RWPE1 (cell line): ENCODE results near the gene PSMA7.

Source experiments
- CTCF ChIA-PET: fragments of 350-600 bp; sonication (Branson Sonifier 250); formaldehyde crosslinking; extraction: SDS; loops from one replicate; lab custom pipeline; 2021; lab: Yijun Ruan, JAX
- POLR2A ChIA-PET: fragments of 400-600 bp; formaldehyde crosslinking; extraction: SDS; loops from one replicate; lab custom pipeline; 2020; ENCODE audit warnings: antibody characterized with exemption; ENCODE audit not compliant: low non-redundant PET; lab: Yijun Ruan, JAX
- DNase-seq: peaks from one replicate; pipeline ENCODE4 v3.0.0; 2012; ENCODE audit warnings: low spot score
- H3K27ac ChIP-seq: fragments of 450-650 bp; 2 replicates; pipeline ENCODE4 v1.5.1; 2017
- TF ChIP-seq, protein P1 (sequence below): fragments of 450-650 bp; conservative IDR thresholded peaks from 2 replicates; pipeline ENCODE4 v1.5.1; 2017; ENCODE audit warnings: low read depth, mild to moderate bottlenecking

The PSMA7 gene

DNA sequence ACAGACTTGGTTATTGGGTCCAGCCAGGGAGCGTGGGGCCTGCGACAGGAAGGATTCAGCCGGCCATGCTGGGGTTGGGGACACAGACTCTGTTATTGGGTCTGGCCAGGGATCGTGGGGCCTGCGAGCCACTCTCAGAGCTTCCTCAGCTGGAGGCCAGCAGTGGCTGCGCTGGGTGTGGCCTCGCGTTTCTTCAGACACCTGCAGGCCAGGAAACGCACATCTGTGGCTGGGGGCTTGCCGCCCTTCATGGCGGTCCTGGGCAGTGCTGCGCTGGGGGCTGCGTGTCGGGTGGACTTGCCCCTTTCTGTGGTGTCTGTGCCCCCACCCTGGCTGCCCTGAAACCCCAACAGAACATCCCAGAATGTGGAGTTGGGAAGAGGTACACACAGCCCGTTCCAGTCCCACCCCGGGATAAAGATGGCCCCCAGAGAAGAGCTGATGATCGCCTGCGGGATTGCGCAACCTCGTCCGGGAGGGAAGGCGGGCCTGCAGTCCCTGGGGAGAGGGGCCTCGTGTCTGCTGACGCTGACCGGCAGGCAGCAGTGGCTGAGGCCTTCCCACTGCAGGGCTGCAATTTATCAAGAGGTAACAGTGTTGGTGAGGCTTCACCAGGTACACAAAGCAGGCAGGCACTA lies 22.7 kb upstream of the PSMA7 start:
- ChIA-PET POLR2A (no interaction called here), CTCF (no interaction called here)
- H3K27ac ChIP-seq, result peak overlapping the region; percentile 89
- DNase-seq, result no peak
- TF ChIP-seq, protein P1, sequence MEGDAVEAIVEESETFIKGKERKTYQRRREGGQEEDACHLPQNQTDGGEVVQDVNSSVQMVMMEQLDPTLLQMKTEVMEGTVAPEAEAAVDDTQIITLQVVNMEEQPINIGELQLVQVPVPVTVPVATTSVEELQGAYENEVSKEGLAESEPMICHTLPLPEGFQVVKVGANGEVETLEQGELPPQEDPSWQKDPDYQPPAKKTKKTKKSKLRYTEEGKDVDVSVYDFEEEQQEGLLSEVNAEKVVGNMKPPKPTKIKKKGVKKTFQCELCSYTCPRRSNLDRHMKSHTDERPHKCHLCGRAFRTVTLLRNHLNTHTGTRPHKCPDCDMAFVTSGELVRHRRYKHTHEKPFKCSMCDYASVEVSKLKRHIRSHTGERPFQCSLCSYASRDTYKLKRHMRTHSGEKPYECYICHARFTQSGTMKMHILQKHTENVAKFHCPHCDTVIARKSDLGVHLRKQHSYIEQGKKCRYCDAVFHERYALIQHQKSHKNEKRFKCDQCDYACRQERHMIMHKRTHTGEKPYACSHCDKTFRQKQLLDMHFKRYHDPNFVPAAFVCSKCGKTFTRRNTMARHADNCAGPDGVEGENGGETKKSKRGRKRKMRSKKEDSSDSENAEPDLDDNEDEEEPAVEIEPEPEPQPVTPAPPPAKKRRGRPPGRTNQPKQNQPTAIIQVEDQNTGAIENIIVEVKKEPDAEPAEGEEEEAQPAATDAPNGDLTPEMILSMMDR, result no peak

GRCh38 chr20:62164879-62165761 lies 21.9 kb upstream of the PSMA7 start:
- TF ChIP-seq, protein P1, result no peak
- POLR2A ChIA-PET, result no interaction called here
- H3K27ac ChIP-seq, result peak overlapping the region; percentile 89
- CTCF ChIA-PET, result interaction anchor here (0.7 kb wide), 1 partner anchor 138 kb away, joined by 3 read pairs; no protein-coding TSS in a partner anchor
- DNase-seq, result no peak

GRCh38 chr20:62163986-62164762 lies 21.0 kb upstream of the PSMA7 start:
- TF ChIP-seq, protein P1, result no peak
- CTCF ChIA-PET, result no interaction called here
- DNase-seq, result no peak
- POLR2A ChIA-PET, result no interaction called here
- peak overlapping the region; percentile 89 for H3K27ac ChIP-seq

DNA sequence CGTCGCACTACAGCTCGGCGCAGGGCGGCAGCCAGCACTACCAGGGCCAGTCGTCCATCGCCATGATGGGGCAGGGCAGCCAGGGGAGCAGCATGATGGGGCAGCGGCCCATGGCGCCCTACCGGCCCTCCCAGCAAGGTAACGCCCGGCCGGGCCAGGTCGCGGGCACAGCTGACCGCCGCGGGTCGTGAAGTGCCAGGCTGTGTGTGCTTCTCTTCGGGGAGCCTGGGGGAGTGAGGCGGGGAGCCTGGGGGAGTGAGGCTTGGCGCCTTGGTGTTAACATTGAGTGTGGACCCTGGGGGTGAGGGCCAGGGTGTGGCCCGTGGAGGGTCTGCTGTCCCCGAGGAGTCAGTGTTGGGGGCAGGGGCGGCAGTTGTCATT lies 20.3 kb upstream of the PSMA7 start:
- TF ChIP-seq, protein P1, result no peak
- ChIA-PET POLR2A (interaction anchor here (0.6 kb wide), 1 partner anchor 1125 kb away, joined by 3 read pairs; no protein-coding TSS in a partner anchor), CTCF (no interaction called here)
- DNase-seq, result no peak
- H3K27ac ChIP-seq, result peak overlapping the region; percentile 89

DNA sequence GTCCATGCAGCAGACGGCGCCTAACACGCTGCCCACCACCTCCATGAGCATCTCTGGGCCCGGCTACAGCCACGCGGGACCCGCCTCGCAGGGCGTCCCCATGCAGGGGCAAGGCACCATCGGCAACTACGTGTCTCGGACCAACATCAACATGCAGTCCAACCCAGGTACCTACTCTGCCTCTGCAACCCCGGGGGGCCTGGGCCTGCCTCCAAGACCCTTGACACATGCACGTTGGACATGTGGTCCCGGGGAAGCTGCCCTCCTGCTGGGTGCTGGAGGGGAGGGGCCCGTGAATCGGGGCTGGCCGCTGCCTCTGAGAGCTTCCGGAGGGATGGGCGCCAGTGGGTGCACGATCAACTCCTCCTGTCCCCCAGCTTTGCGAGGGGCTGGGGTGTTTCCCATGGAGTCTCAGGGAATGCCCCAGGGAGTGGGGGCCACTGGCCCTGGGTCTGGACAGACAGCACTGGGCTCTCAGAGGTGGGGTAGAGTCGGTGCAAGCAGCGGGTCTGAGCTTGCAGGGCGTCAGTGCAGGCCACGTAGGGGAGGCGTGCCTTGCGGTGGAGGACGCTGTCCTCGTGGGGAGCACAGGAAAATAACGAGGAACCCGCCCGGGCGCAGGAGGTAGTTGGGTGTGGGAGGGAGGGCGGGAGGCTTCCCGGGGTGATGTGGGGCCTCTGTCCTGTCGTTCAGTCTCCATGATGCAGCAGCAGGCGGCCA lies 19.7 kb upstream of the PSMA7 start:
- ChIA-PET POLR2A (interaction anchor here (0.6 kb wide), 1 partner anchor 1125 kb away, joined by 3 read pairs; no protein-coding TSS in a partner anchor), CTCF (no interaction called here)
- peak overlapping the region; percentile 89 for H3K27ac ChIP-seq
- TF ChIP-seq, protein P1, result no peak
- no peak for DNase-seq
